Measurements from ENCODE around the gene PTPRN2.

The PTPRN2 gene

DNA sequence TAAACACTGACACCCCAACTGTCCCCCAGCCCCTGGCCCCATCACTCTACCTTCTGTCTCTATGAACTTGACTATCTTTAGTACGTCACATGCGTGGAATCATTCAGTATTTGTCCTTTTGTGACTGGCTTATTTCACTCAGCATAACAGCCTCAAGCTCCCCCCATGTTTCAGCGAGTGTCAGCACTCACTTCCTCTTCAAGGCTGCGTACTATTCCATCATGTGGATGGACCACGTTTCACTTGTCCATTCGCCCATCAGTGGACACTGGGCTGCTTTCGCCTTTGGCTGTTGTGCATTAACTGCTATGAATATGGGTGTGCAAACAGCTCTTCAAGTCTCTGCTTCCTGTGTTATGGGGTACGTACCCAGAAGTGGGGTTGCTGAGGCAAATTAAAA lies 100.7 kb downstream of the PTPRN2 start:
- no peak for DNase-seq

- no peak for DNase-seq
Measured at GRCh38 chr7:158484801-158485531, 102.7 kb downstream of the PTPRN2 start.

DNA sequence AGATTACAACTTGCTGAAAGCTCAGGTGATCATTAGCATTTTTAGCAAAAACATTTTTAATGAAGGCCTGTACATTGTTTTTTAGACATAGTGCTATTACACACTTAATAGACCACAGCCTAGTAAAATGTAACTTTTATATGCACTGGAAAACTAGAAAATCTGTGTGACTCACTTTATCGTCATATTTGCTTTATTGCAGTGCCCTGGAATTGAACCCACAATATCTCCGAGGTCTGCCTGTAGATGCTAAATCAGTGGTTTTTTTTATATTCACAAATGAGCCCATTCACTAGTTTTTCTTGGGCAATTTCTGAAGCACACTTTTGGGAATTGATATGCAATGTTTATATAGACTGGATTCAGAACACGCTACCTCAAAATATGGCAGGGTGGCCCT lies 105.1 kb downstream of the PTPRN2 start:
- DNase-seq, result no peak

DNA sequence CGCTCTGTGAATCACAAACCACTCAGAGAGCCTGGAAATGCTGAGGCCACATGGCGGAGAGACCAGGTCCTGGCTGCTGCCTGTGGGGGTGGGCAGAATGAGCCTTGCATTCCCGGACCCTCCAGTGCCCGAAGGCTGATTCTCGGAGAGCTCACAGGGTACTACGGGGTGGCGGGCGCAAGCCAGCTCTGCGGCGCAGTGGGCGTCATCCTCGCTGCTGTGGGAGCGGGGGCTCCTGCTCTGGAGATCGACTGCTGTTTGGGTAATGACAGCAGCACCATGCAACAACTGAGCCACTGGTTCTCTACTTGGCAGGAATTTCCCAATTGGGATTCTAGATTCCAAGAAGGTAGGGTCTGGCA lies 108.0 kb downstream of the PTPRN2 start:
- DNase-seq, result no peak

- no peak for DNase-seq
Measured at GRCh38 chr7:158479021-158479663, 108.5 kb downstream of the PTPRN2 start.

DNA sequence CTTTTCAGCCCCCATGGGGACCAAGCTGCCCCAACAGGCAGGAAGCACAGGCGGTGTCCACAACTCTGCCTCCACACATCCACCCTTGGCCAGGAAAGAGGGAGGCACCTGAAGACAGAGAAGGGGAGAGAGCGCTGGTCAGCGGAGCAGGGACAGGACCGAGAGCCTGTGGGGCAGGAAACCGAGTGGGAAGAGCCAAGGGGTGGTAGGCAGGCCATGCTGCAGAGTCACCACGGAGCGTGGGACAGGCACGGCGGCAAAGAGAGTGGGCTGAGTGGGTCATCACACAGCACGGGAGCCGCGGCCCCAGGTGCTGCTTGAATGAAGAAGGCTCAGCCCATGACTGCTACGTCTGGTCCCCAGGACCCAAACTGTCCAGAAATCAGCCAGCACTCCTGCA lies 109.8 kb downstream of the PTPRN2 start:
- DNase-seq, result no peak

GRCh38 chr7:158476331-158476932 lies 111.2 kb downstream of the PTPRN2 start:
- DNase-seq, result no peak

DNA sequence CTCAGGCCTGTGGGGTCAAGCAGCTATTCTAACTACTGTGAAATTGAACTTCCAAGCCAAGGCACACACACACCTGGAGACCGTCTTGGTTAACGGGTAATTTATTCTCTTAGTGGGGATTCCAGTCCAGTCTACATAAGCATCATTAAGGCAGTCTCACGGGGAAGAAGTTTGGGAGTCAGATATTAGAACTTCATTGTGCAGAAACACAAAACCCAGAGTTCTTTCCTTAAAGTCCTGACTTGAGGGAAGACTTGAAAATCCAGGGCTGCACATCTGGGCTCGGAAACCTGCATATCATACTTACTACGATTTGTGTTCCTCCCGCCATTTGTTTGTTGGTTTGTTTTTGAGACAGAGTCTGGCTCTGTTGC lies 112.0 kb downstream of the PTPRN2 start:
- no peak for DNase-seq

DNA sequence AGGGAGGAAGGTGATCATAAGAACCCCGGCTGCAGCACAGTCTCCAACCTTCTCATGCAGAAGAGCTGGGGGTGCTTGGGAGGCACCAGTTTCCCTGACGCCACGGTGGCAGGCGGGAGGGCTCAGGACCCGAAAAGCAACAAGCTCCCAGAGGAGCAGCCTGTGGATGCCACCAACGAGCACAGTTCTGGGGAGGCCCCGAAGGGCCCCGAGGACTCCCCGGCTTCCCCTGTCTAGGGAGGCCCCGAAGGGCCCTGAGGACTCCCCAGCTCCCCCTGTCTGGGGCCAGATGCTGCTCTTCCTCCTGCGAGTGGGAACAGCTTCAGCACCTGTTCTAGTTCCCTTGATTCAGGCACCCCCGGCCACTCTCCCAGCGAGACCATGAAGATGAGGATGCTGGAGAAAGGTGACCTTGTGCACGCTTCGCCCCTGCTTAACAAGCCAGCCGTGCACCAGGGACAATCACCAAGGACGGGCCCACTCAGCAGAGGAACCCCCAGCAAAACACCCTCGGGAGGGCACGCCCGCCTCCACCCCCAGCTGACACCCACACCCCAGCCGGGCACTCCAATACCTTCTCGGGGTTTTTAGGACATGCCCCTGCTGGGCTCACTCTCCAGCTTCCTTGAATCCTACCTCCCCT lies 112.5 kb downstream of the PTPRN2 start:
- DNase-seq, result no peak

DNA sequence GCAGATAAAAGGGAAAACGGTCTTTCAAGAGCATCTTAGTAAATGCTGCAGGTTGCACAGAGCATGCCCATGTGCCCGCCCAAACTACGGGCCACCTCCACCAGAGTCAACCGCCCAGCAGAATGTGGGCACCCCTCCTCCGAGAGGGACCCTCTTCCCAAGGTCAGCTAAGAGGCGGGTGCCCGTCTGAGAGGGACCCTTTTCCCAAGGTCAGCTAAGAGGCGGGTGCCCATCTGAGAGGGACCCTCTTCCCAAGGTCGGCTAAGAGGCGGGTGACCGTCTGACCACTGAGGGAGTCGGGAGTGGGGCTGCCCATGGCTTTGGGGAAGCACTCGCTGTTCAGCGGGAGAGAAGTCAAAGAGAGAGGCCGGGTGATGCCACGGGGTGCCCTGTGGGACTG lies 113.1 kb downstream of the PTPRN2 start:
- DNase-seq, result no peak

DNA sequence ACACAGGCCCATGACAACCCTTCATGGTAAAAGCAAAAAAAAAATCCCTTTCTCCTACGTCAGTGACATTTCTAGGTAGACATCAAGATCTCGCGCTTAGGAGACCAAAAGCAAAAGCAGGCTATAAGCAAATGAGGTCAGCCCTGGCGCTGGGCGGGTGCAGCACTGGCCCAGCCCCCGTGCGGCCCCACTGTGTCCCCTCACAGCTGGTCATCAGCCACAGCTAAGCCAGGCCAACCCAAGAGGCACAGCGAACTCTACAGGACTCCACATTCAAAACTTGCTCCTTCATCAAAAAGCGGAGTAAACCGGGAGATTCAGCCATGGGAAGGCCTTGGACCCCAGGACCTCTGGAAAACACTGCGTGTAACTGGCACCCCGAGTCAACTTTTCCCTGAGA lies 113.7 kb downstream of the PTPRN2 start:
- no peak for DNase-seq

DNA sequence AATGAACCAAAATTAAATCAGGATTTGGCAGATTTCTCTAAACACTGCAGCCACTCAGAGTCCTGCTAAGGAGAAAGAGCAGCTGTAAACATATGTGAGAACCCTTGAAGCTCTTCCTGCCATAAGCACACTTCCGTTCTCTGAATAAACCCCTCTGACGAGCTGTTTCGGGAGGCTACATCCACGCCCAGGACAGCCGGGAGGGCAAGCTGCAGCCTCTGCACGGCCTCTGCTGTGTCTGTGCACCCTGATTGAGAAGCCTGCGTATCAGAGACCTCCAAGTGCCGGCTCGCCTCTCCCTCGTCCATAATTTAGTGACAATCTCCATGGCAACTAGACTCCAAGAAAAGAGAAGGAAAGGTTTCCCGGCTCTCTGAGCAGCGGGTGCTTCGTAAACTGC lies 114.4 kb downstream of the PTPRN2 start:
- DNase-seq, result no peak

GRCh38 chr7:158472596-158472995 lies 115.0 kb downstream of the PTPRN2 start:
- DNase-seq, result no peak

GRCh38 chr7:158471716-158472115 lies 115.9 kb downstream of the PTPRN2 start:
- no peak for DNase-seq

DNA sequence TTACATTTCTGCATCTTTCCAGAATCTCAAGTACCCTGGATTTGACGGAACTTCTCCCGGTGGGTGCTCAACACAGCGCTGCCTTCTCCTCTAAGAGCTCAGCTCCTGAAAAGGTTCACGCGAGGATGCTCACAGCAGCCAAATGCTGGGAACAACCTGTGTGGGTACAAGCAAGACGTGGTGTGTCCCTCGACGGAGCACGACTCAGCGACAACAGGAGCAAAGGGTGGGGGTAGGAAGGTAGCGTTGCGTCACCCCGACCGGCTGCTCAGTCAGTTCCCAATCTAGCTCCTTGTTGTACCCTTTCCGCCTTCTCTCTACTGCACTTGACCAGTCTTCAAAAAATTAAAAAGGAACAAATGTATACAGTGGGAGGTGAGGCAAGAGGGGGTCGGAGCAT lies 117.3 kb downstream of the PTPRN2 start:
- DNase-seq, result no peak

DNA sequence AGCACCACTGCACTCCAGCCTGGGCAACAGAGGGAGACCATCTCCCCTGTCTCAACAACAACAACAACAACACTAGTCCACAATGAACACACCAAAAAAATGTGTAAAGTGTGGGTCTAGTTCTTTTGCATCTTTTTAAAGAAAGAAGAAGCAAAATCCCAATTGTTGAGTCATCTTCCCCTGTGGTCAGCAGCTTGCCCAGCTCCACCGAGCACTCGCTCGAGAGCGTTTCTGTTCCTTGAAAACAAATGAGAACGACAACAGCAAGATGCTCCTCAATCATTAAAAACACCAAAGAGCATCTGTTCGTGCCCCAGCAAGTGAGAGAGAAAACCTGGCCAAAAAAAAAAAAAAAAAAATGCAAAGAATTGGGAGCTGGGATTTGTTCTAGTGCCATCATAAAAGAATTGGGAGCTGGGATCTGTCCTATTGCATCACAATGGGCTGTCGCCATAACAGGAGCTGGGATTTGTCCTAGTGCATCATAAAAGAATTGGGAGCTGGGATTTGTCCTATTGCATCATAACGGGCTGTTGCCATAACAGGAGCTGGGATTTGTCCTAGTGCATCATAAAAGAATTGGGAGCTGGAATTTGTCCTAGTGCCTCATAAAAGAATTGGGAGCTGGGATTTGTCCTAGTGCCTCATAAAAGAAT lies 118.1 kb downstream of the PTPRN2 start:
- no peak for DNase-seq

- DNase-seq, result no peak
Measured at GRCh38 chr7:158468700-158469296, 118.8 kb downstream of the PTPRN2 start.

GRCh38 chr7:158468181-158468580 lies 119.4 kb downstream of the PTPRN2 start:
- DNase-seq, result no peak

DNA sequence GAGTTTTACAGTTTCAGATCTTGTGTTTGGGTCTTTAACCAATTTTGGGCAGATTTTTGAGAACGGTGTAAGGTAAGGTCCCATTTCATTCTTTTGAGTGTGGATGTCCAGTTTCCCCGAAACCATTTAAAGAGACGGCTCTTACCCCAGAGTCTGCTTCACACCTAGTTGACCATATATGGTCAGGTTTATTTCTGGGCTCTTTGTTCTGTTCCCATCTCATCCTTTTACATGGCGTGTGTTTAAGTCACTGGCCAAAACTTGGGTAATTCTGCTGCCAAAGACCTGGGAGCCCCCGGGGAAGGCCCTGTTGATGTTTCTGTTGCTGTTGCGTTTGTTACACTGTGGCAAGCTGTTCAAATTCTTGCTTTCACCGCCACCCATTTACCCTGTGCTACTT lies 120.1 kb downstream of the PTPRN2 start:
- DNase-seq, result no peak

DNA sequence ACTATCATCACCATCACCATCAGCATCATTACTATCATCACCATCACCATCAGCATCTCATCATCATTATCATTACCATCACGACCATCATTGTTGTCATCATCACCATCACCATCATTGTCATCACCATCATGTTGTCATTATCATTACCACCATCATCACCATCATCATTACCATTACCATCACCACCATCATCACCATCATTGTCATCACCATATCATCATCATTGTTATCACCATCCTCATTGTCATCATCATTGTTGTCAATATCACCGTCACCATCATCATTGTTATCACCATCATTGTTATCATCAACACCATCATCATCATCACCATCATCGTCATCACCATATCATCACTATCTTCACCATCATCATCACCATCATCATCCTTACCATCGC lies 124.3 kb downstream of the PTPRN2 start:
- no peak for DNase-seq

- DNase-seq, result no peak
Measured at GRCh38 chr7:158461824-158462223, 125.8 kb downstream of the PTPRN2 start.

- no peak for DNase-seq
Measured at GRCh38 chr7:158460665-158461064, 127.0 kb downstream of the PTPRN2 start.

DNA sequence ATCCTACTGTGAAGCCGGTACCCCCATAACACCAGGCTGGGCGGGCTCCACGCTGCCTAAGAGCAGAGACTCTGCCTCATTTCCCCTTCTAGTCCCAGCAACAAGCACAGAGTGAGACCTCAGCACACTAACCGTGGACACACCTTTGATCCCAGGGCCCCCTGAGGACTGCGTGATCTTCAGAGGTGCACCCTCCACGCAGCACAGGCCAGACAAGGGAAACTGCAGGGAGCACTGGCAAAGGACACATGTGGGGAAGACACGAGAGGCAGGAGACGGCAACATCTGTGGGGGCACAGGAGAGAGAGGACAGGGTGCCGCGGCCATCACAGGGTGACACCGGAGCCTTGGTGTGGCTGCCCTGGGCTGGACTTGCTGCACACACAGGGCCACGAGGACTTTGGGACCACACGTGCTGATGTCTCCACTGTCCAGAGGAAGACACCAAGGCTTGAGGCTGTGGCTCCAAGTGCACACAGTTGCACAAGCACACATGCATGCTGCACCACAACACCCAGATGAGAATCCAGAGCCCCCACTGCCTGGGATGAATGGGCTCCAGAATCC lies 128.8 kb downstream of the PTPRN2 start:
- DNase-seq, result no peak
